HepG2 (cell line): ENCODE measurements around the gene PLD1.

Experiments used
- CREM ChIP-seq, 2 experiments: sonication (generic) in 1 of 2; formaldehyde crosslinking in 1 of 2; IDR thresholded peaks; 2 replicates each; pipeline versions ENCODE4 v1.4.0 to v1.6.1; 2016 to 2020; ENCODE audit warnings: antibody characterized with exemption in 1 of 2, mild to moderate bottlenecking in 1 of 2, missing genetic modification reagents in 1 of 2
- ELF1 ChIP-seq: sonication (generic); formaldehyde crosslinking; IDR thresholded peaks from 2 replicates; pipeline ENCODE4 v1.4.0; 2020; ENCODE audit warnings: missing genetic modification reagents
- GABPA ChIP-seq, 2 experiments: IDR thresholded peaks; 2 replicates each; pipeline ENCODE4 v1.6.1; 2011 to 2016; ENCODE audit warnings: low read depth in 2 of 2, low read length in 1 of 2, missing biosample characterization in 1 of 2, missing genetic modification characterization in 1 of 2
- HOXA7 ChIP-seq: sonication (generic); formaldehyde crosslinking; IDR thresholded peaks from 2 replicates; pipeline ENCODE4 v1.8.1; 2022; ENCODE audit warnings: mild to moderate bottlenecking, missing genetic modification reagents, moderate library complexity
- POLR2AphosphoS5 ChIP-seq: IDR thresholded peaks from 2 replicates; pipeline ENCODE4 v1.6.1; 2012; ENCODE audit warnings: low read depth, low read length
- ZNF792 ChIP-seq: IDR thresholded peaks from 2 replicates; pipeline ENCODE4 v1.6.1; 2016
- ZNF816 ChIP-seq: sonication (generic); formaldehyde crosslinking; IDR thresholded peaks from 2 replicates; pipeline ENCODE4 v1.8.0; 2022; ENCODE audit warnings: missing genetic modification reagents, mild to moderate bottlenecking, borderline replicate concordance
- TF ChIP-seq, protein P1 (sequence below): sonication (generic); formaldehyde crosslinking; IDR thresholded peaks from 2 replicates; pipeline ENCODE4 v1.4.0; 2020; ENCODE audit warnings: missing genetic modification reagents
- TF ChIP-seq, protein P2 (sequence below): sonication (generic); formaldehyde crosslinking; IDR thresholded peaks from 2 replicates; pipeline ENCODE4 v1.8.0; 2022; ENCODE audit warnings: mild to moderate bottlenecking, missing genetic modification reagents
- TF ChIP-seq, protein P3 (sequence below): sonication (generic); formaldehyde crosslinking; IDR thresholded peaks from 2 replicates; pipeline ENCODE4 v1.8.1; 2023; ENCODE audit warnings: missing genetic modification reagents, mild to moderate bottlenecking, borderline replicate concordance

DNA sequence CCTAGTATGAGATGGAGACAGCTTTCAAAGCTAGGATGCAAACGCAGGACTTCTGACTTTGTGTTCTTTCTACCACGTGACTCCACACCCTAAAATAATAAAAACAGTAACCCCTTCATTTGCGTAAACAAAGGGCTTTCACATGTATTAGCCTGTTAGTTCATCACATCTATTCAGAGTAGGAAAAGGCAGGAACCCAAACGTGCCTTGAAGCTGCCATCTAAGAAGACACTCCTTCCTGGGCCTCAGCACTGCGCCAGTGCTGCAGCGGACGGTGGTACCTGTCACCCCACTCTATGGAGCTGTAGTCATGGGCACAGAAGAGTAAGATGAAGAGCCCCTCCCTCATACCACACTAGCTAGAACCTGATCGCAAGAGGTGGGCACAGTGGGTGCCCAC, 34.3 kb downstream of the PLD1 start:
- no peak for TF ChIP-seq ZNF792 (CRISPR knock-in tag)
- TF ChIP-seq HOXA7 (CRISPR knock-in tag): no peak
- no peak for TF ChIP-seq ZNF816 (CRISPR knock-in tag)
- no peak for TF ChIP-seq GABPA (IDR thresholded peaks at IDR 0.05; ENCODE audit: low read depth, low read length)
- TF ChIP-seq GABPA (CRISPR knock-in tag; IDR thresholded peaks at IDR 0.05; ENCODE audit: low read depth): no peak
- no peak for TF ChIP-seq CREM (IDR thresholded peaks at IDR 0.05)
- no peak for TF ChIP-seq CREM (CRISPR knock-in tag; IDR thresholded peaks at IDR 0.05)
- TF ChIP-seq, protein P1, sequence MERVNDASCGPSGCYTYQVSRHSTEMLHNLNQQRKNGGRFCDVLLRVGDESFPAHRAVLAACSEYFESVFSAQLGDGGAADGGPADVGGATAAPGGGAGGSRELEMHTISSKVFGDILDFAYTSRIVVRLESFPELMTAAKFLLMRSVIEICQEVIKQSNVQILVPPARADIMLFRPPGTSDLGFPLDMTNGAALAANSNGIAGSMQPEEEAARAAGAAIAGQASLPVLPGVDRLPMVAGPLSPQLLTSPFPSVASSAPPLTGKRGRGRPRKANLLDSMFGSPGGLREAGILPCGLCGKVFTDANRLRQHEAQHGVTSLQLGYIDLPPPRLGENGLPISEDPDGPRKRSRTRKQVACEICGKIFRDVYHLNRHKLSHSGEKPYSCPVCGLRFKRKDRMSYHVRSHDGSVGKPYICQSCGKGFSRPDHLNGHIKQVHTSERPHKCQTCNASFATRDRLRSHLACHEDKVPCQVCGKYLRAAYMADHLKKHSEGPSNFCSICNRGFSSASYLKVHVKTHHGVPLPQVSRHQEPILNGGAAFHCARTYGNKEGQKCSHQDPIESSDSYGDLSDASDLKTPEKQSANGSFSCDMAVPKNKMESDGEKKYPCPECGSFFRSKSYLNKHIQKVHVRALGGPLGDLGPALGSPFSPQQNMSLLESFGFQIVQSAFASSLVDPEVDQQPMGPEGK (CRISPR knock-in tag): no peak
- no peak for TF ChIP-seq POLR2AphosphoS5
- TF ChIP-seq, protein P2, sequence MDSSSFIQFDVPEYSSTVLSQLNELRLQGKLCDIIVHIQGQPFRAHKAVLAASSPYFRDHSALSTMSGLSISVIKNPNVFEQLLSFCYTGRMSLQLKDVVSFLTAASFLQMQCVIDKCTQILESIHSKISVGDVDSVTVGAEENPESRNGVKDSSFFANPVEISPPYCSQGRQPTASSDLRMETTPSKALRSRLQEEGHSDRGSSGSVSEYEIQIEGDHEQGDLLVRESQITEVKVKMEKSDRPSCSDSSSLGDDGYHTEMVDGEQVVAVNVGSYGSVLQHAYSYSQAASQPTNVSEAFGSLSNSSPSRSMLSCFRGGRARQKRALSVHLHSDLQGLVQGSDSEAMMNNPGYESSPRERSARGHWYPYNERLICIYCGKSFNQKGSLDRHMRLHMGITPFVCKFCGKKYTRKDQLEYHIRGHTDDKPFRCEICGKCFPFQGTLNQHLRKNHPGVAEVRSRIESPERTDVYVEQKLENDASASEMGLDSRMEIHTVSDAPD (CRISPR knock-in tag): no peak
- TF ChIP-seq, protein P3, sequence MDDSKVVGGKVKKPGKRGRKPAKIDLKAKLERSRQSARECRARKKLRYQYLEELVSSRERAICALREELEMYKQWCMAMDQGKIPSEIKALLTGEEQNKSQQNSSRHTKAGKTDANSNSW: no peak
- TF ChIP-seq ELF1 (CRISPR knock-in tag): no peak
